Measurements from ENCODE around the gene UGT2A1.

DNA sequence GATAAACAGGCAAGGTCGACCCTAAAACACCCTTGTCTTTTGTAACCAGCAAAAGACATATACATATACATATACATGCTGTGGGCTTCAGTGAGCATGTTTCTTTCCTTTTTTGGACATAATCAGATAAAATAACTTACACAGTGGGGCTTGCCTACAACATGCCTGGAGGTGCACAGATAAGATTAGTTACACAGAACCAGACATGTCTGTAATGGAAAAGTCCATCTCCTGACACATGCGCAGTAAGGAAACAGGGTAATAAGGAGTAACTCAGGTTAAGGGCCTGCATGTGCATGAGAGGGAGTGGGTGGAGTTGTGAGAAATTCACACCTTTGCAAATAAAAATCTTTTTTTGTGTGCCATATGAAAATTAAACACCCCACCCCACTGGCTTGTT is 3.4 kb downstream of the UGT2A1 start:
- TF ChIP-seq, protein P1, sequence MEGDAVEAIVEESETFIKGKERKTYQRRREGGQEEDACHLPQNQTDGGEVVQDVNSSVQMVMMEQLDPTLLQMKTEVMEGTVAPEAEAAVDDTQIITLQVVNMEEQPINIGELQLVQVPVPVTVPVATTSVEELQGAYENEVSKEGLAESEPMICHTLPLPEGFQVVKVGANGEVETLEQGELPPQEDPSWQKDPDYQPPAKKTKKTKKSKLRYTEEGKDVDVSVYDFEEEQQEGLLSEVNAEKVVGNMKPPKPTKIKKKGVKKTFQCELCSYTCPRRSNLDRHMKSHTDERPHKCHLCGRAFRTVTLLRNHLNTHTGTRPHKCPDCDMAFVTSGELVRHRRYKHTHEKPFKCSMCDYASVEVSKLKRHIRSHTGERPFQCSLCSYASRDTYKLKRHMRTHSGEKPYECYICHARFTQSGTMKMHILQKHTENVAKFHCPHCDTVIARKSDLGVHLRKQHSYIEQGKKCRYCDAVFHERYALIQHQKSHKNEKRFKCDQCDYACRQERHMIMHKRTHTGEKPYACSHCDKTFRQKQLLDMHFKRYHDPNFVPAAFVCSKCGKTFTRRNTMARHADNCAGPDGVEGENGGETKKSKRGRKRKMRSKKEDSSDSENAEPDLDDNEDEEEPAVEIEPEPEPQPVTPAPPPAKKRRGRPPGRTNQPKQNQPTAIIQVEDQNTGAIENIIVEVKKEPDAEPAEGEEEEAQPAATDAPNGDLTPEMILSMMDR (IDR thresholded peaks at IDR 0.05), result no peak
- no peak for TF ChIP-seq EP300 (IDR thresholded peaks at IDR 0.05)

Data from tibial nerve (tissue), 4 donors.